Type B pancreatic cell (in vitro differentiated cells): ENCODE measurements around the gene SLC25A47. TPM values are rescaled to one million over a fixed set of nuclear protein-coding genes. Genes with fewer than 3 reads are reported as not detected.
"Not testable (repeated sequence)": the region's sequence is repeated elsewhere in the genome, so short reads cannot be mapped to it uniquely, and the experiment has no call there.

Experiments used
- DNase-seq: peaks from one replicate; pipeline ENCODE4 v3.0.0; 2021; ENCODE audit warnings: mixed read lengths; ENCODE audit not compliant: unreplicated experiment; ENCODE audit errors: extremely low spot score
- H3K27ac Mint-ChIP-seq: 2 replicates; pipeline ENCODE4 v1.8.0; 2021; ENCODE audit warnings: mild to moderate bottlenecking, mixed read lengths
- H3K27me3 Mint-ChIP-seq: 2 replicates; pipeline ENCODE4 v1.8.0; 2021; ENCODE audit warnings: mixed read lengths
- H3K36me3 Mint-ChIP-seq: 2 replicates; pipeline ENCODE4 v1.8.0; 2021; ENCODE audit warnings: mixed read lengths
- H3K4me1 Mint-ChIP-seq: one replicate; pipeline ENCODE4 v1.8.0; 2021; ENCODE audit warnings: mixed read lengths; ENCODE audit not compliant: unreplicated experiment
- H3K4me3 Mint-ChIP-seq: 2 replicates; pipeline ENCODE4 v1.8.0; 2021; ENCODE audit warnings: mild to moderate bottlenecking, mixed read lengths
- H3K9me3 Mint-ChIP-seq: 2 replicates; pipeline ENCODE4 v1.8.0; 2021; ENCODE audit warnings: mixed read lengths
- CTCF ChIP-seq: fragments of 200-600 bp; sonication (generic); conservative IDR thresholded peaks from 2 replicates; pipeline ENCODE4 v1.5.0; 2021; ENCODE audit warnings: antibody characterized with exemption, mild to moderate bottlenecking
- total RNA-seq: library from RNA; stranded (reverse); gene quantifications from 2 replicates; pipeline ENCODE4 v1.2.1, GENCODE V29; 2021; ENCODE audit warnings: low replicate concordance

The SLC25A47 gene
- total RNA-seq, 1 donor from 2014 or later = not detected

GRCh38 chr14:100287202-100287997 is 35.7 kb upstream of the SLC25A47 start:
- H3K27me3 Mint-ChIP-seq = no peaks in the 10 kb centered on the region
- H3K36me3 Mint-ChIP-seq = no peaks in the 10 kb centered on the region
- DNase-seq = no peak
- H3K9me3 Mint-ChIP-seq = no peaks in the 10 kb centered on the region
- H3K4me3 Mint-ChIP-seq = peak overlapping the region; percentile 74
- peak overlapping the region; percentile 76 for H3K27ac Mint-ChIP-seq
- H3K4me1 Mint-ChIP-seq = peaks cover 20% of the 10 kb centered on the region
- TF ChIP-seq CTCF = no peak

- Mint-ChIP-seq H3K4me1 (peaks cover 20% of the 10 kb centered on the region), H3K4me3 (peak overlapping the region; percentile 74), H3K27ac (peak overlapping the region; percentile 76)
- DNase-seq, H3K36me3 Mint-ChIP-seq, H3K27me3 Mint-ChIP-seq, H3K9me3 Mint-ChIP-seq: not testable (repeated sequence)
Observed at GRCh38 chr14:100287998-100288295, 35.2 kb upstream of the SLC25A47 start.

- H3K27me3 Mint-ChIP-seq = no peaks in the 10 kb centered on the region
- no peak for DNase-seq
- no peaks in the 10 kb centered on the region for H3K36me3 Mint-ChIP-seq
- H3K9me3 Mint-ChIP-seq = no peaks in the 10 kb centered on the region
- H3K27ac Mint-ChIP-seq = peak overlapping the region; percentile 62
- peaks cover 20% of the 10 kb centered on the region for H3K4me1 Mint-ChIP-seq
- H3K4me3 Mint-ChIP-seq = peak overlapping the region; percentile 35
- no peak for TF ChIP-seq CTCF
Observed at GRCh38 chr14:100288382-100289185, 34.6 kb upstream of the SLC25A47 start.

GRCh38 chr14:100289916-100290606 is 33.1 kb upstream of the SLC25A47 start:
- no peak for TF ChIP-seq CTCF
- no peak for DNase-seq
- no peaks in the 10 kb centered on the region for H3K27me3 Mint-ChIP-seq
- H3K4me1 Mint-ChIP-seq = peaks cover 20% of the 10 kb centered on the region
- H3K9me3 Mint-ChIP-seq = no peaks in the 10 kb centered on the region
- H3K27ac Mint-ChIP-seq = no peak overlapping the region
- no peaks in the 10 kb centered on the region for H3K36me3 Mint-ChIP-seq
- no peak overlapping the region for H3K4me3 Mint-ChIP-seq

- peak overlapping the region; percentile 22 for H3K4me3 Mint-ChIP-seq
- no peak for DNase-seq
- peaks cover 20% of the 10 kb centered on the region for H3K4me1 Mint-ChIP-seq
Observed at GRCh38 chr14:100290607-100291304, 32.4 kb upstream of the SLC25A47 start.

More at GRCh38 chr14:100290607-100291304, 32.4 kb upstream of the SLC25A47 start:
- H3K36me3 Mint-ChIP-seq = no peaks in the 10 kb centered on the region
- TF ChIP-seq CTCF = no peak
- H3K9me3 Mint-ChIP-seq = no peaks in the 10 kb centered on the region
- H3K27me3 Mint-ChIP-seq = no peaks in the 10 kb centered on the region
- no peak overlapping the region for H3K27ac Mint-ChIP-seq
